Measurements from ENCODE around the gene RAG1.
"Not testable (repeated sequence)": the region's sequence is repeated elsewhere in the genome, so short reads cannot be mapped to it uniquely, and the experiment has no call there.

Gene RAG1
- 0.13 to 4.2 (median 1.1) reads per million in 17 experiments for total RNA-seq

DNA sequence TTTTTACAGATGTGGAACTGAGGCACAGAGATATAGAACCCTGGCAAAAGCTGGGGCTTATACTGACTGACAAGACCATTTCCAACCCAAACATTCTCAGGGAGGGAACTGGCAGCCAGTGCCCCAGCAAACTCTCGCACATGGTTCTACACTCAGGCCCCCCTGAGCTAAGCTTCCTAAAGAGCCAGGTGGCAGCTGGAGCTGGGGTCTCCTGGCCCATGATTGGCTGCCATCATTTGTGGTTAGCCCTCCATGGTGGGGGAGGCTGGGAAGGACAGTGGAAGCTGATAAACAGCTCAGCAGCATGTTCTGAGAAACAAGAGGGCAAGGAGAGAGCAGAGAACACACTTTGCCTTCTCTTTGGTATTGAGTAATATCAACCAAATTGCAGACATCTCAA is at the start of gene RAG1:
Gene RAG1, plus strand, starts transcription at position 314 of the 400 bp plus-strand sequence. CDS start 5,298 bp downstream, outside the sequence.
- DNase-seq = no peak

DNA sequence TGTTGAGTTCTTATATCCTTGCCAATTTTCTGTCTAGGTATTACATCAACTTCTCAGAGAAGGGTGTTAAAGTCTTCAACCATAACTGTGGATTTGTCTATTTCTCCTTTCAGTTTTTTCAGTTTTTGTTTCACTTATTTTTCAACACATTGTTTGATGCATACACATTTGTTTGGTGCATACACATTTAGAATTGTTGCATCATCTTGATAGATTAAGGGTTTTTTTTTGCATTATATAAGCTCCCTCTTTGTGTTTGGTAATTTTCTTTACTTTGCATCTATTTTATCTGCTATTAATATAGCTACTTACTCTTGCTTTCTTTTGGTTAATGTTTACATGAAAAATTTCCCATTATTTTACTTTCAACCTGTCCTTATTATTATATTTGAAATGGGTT is 37.0 kb upstream of the RAG1 start:
- no peak for DNase-seq

DNA sequence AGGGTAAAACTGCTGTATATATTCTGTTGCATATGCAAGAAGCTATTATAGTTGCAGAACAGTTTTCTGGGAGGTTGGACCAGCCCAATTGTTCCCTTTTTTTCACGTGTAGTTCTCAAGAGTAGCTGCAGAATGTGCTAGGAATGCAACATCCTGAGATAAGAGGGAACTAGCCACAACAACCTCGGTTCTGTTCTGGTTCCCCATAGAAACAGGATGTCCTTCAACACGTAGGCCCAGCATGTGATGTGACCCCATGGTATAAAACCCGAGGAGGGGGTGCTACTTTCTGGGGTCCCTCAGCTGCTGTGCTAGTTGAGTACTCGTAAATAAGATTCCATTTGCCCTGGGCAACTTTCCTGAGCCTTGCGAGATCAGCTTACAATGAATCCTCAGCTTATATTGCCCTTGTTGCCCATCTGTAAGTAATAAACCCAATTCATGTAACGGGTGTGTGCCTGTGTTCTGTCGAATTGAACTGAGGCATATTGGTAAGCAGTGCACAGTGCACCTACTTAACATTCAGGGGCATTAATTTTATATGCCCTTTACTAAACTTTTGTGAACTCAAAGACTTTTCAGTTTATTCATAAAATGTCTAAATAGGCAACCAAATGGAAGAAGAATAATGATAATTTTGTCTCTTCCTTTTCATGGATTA is 34.7 kb upstream of the RAG1 start:
- DNase-seq = peak; percentile 63 to 84 (median 79)

DNA sequence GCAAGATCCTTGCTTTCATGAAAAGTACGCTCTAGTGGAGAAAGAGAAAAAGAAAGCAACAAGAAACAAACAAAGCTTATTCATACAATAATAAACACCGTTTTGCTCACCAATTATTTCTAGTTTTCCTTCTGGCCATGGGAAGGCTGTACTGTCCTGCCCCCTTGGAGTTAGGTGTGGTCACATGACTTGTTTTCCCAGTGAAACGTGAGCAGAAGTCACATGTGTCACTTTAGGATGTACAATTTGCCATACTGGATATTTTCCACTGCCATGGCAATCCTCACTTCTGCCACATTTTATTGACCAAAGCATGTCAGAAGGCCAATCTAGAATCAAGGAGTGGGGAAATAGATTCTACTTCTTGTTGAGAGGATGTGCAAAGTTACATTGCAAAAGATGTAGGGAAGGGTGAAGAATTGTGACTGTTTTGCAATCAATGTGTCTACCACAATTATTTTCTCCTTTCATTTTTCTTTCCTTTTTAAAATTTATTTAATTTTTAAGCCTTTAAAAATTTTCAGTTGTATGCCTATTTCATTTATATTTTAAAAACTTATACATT is 33.4 kb upstream of the RAG1 start:
- DNase-seq = peak; percentile 5 to 35 (median 20)

DNA sequence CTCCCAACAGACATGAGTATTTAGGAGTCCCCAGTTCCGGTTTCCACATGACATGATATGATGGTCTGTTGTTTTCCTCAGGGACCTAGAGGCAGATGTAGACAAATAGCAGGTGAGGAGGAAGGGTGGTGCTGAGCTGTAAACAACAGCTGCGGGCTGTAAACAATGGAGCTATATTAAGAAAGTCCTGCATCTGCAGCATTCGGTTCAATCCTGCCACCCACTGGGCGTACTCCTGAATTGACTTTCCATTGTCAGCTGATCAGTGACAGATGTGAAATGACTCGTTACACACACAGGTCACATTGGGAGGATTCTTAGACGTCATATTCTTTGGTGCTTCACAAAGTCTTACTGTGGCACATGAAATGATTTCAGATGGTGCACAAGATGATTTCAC is 26.8 kb upstream of the RAG1 start:
- peak; percentile 76 to 83 (median 79) for DNase-seq

DNA sequence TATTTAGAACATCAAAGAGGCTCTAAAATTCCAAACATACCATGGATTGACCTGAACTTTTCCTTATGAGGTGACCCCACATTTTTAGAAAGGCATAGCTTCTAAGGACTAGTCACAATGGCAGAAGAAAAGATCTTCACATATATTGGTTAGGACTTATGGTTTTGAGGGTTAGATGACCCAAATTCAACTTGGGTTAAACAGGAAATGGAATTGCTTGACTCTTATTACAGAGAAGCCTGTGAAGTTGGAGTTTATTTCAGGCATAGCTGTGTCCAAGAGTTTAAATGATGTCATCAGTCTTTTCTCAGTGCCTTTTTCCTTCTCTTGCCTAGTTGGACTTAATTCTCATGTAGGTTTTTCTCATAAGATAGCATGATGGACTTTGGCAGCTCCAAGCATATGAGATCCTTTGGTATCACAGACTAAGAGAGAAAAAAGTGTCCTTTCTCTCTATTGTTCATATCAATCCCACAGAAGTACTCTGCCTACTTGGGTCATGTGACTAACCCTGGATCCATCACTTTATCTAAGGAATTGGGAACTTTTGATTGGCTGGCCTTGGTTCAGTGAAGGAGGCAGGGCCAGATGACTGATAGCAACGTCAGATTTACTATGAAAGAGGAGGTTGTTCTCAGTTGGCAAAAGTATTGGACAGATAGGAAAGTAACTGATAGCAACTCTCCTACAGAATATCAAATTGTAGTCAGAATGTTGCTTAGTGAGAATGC is 17.3 kb upstream of the RAG1 start:
- DNase-seq = no peak

DNA sequence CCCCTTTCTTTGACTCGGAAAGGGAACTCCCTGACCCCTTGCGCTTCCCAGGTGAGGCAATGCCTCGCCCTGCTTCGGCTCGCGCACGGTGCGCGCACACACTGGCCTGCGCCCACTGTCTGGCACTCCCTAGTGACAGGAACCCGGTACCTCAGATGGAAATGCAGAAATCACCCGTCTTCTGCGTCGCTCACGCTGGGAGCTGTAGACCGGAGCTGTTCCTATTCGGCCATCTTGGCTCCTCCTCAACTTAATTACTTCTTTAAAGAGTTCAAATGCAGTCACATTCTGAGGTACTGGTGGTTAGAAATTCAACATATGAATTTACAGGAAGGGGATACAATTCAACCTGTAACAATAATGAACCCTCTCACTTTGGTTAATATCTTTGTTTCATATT is 10.4 kb upstream of the RAG1 start:
- DNase-seq = not testable (repeated sequence)

DNA sequence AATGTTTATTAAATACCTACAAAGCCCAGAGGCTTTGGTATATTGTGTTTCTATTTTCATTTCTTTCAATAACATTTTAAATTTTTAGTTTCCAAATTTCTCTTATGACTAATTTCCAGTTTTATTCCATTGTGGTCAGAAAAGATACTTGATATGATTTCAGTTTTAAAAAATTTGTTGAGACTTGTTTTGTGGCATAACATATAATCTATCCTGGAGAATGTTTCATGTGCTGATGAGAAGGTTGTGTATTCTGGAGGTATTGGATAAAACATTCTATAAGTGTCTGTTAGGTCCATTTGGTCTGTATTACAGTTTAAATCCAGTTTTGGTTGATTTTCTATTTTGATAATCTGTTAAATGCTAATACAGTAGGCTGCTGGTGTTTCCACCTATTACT is 9.8 kb upstream of the RAG1 start:
- DNase-seq = no peak

DNA sequence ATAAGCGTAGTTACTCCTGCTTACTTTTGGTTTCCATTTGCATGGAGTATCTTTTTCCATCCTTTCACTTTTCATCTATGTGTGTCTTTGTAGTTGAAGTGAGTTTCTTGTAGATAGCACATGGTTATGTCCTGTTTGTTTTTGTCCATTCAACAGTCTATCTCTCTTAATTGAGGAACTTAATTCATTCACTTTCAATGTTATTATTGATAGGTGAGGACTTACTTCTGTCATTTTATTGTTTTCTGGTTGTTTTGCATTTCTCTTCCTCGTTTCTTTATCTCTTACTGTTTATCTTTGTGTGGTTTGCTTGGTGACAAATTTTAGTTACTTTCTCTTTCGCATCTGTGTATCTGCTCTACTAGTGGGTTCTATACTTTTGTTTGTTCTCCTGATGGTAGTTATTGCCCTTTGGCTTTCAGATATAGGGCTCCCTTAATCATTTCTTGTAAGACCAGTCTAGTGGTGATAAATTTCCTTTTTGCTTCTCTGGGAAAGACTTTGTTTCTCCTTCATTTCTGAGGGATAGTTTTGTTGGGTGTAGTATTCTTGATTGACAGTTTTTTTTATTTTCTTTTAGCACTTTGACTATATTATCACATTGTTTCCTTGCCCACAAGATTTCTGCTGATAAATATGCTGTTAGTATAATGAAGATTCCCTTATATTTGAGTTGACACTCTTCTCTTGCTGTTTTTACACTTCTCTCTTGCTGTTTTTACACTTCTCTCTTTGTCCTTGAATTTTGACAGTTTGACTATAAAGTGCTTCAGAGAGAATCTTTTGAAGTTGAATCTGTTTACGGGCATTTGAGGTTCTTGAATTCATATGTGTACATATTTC is 9.0 kb upstream of the RAG1 start:
- no peak for DNase-seq

DNA sequence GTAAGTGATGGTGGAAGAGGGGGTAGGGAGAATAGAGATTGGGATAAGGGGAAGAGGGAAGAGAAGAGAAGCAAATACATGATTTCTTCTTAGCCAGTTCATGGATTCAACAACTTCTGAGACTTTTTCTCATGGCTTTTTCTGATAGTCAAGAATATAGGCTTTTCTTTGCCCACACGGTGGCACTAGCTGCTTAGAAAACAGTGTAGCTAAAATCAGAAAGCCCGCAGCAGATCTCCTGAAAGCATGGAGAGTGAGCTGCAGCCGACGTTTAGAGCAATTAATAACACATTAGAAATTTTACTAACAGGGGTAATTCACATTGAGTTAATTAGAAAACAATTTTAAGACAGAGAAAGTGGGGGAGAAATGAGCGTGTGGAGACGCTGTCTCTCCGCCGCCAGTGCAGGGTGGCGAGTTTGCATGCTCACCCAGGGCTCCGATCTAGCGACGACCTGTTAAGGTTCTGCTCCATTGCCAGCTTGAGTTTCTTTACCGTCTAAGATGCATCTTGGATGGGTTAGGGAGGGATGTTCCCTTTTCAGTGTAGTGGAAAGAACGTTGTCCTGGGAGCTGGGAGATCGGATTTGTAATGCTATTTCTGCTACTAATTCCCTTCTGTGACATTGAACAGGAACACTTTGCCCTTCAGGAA is 3.3 kb upstream of the RAG1 start:
- DNase-seq = peak; percentile 65 to 78 (median 72)

DNA sequence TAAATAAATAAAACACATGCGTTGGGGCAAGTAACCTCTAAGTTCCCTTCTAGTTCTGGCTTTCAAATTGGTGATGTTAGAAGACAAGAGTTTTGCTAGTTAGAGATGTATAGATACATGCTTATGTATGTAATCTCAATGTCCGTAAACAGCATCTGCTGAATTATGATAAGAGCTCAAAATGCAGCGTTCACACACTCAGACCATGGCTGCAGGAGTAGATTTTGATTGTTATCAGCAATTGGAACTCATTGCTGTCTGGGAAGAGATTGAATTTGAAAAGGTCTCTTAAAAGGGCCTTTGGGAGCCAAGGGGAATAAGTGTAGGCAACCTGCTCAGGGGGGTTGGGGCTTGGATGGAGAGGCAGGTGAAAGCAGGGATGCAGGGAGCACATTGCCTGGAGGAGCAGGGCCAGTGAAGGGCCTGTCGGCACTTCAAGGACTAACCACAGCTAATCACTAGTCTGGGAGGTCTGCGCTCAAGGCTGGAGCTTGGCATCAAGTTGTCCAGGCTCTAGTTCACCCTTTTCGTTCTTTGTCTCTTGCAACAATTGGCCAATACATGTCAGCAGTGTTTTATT is 2.7 kb upstream of the RAG1 start:
- no peak for DNase-seq

DNA sequence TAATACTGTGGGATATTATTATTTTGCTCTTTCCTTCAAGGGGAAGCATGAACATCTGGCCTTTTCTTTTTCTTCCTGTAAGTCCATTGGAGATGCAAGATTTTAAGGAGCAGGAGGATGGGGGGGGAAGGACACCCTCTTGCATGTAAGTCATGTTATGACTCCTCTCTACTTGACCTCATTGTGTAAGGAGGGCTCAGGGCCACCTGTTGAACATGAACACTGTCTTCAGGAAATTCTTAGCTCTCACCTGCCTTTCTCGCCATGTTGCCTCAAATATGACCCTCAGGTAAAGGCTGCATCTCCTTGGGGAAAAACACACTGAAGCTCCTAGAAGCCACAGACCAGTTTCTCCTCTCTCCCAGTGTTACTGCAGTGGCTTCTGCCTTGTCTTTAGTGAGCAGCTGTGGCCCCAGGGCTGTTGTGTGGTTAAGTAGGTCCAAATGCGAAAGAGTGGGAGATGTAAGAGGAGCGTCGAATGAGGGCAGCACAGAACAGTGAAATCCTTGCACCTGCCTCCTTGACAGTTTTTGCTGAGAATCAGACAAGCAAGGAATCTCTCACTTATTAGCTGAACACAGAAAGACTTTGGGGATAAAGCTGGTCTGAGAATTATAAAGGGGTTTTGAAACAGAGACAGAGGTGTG is 1.3 kb upstream of the RAG1 start:
- DNase-seq = no peak

DNA sequence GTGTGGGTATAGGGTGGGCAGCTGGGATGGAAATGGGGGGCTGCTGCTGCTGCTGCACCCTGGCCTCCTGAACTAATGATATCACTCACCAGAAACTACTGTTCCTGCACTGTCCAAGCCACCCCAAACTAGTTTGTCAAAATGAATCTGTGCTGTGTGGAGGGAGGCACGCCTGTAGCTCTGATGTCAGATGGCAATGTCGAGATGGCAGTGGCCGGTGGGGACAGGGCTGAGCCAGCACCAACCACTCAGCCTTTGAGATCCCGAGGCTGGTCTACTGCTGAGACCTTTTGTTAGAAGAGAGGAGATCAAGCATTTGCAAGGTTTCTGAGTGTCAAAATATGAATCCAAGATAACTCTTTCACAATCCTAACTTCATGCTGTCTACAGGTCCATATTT is 1.3 kb downstream of the RAG1 start:
- no peak for DNase-seq

DNA sequence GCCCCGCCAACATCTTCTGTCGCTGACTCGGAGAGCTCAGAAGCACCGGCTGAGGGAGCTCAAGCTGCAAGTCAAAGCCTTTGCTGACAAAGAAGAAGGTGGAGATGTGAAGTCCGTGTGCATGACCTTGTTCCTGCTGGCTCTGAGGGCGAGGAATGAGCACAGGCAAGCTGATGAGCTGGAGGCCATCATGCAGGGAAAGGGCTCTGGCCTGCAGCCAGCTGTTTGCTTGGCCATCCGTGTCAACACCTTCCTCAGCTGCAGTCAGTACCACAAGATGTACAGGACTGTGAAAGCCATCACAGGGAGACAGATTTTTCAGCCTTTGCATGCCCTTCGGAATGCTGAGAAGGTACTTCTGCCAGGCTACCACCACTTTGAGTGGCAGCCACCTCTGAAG is 6.7 kb downstream of the RAG1 start:
- DNase-seq = no peak

DNA sequence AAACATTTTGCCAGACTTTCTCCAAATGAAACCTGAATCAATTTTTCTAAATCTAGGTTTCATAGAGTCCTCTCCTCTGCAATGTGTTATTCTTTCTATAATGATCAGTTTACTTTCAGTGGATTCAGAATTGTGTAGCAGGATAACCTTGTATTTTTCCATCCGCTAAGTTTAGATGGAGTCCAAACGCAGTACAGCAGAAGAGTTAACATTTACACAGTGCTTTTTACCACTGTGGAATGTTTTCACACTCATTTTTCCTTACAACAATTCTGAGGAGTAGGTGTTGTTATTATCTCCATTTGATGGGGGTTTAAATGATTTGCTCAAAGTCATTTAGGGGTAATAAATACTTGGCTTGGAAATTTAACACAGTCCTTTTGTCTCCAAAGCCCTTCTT is 9.6 kb downstream of the RAG1 start:
- DNase-seq = no peak

DNA sequence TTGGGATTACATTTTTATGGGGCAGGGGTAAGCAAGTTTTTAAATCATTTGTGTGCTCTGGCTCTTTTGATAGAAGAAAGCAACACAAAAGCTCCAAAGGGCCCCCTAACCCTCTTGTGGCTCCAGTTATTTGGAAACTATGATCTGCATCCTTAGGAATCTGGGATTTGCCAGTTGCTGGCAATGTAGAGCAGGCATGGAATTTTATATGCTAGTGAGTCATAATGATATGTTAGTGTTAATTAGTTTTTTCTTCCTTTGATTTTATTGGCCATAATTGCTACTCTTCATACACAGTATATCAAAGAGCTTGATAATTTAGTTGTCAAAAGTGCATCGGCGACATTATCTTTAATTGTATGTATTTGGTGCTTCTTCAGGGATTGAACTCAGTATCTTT is 10.1 kb downstream of the RAG1 start:
- no peak for DNase-seq

DNA sequence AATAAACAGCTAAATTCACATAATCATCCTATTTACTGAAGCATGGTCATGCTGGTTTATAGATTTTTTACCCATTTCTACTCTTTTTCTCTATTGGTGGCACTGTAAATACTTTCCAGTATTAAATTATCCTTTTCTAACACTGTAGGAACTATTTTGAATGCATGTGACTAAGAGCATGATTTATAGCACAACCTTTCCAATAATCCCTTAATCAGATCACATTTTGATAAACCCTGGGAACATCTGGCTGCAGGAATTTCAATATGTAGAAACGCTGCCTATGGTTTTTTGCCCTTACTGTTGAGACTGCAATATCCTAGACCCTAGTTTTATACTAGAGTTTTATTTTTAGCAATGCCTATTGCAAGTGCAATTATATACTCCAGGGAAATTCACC is 10.7 kb downstream of the RAG1 start:
- DNase-seq = no peak

DNA sequence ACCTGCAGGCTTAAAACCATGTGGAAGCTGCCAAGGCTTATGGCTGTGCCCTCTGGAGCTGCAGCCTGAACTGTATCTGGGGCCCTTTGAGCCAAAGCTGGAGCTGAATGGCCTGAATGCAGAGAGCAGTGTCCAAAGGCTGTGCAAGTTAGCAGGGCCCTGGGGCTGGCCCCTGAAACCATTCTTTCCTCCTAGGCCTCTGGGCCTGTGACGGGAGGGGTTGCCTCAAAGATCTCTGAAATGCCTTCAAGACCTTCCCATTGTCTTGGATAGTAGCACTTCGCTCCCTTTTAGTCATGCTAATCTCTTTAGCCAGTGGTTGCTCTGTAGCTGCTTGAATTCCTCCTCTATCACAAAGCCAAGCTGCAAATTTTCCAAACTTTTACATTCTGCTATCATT is 13.7 kb downstream of the RAG1 start:
- DNase-seq = no peak

DNA sequence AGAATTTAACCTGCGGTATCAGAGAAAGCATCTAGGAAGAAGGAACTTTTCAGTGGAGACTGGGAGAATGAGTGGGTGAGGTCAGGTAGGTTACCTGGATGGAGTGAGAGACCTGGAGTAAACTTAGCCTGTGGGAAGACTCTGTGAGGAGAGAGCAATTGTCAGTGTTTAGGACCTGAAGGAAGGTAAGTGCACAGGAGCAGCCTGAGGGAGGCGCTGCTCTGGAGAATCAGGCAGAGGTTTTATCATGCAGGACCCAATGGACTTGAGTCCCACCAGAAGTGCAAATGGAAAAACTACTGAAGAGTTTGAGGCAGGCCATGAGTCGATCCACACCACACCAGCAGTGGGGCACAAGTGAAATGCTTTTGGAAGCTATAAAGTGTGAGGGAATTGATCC is 15.9 kb downstream of the RAG1 start:
- no peak for DNase-seq

DNA sequence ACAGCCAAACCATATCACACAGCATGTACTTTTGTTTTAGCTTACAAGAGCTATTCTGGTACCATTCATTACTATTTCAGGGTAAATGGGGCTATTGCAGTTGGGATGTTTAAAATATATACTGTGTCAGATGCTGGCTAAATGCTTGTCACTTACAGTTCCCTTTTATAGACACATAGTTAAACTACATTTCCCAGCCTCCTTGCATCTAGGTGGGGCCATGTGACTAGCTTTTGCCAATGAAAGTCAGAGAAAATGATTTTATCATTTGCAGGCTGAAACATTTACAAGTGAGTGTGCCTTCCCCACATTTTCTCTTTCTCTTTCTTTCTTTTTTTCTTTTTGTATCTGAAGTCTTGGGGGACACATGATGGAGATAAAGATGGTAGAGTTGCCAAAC is 18.7 kb downstream of the RAG1 start:
- DNase-seq = peak; percentile 5 to 60 (median 48)

DNA sequence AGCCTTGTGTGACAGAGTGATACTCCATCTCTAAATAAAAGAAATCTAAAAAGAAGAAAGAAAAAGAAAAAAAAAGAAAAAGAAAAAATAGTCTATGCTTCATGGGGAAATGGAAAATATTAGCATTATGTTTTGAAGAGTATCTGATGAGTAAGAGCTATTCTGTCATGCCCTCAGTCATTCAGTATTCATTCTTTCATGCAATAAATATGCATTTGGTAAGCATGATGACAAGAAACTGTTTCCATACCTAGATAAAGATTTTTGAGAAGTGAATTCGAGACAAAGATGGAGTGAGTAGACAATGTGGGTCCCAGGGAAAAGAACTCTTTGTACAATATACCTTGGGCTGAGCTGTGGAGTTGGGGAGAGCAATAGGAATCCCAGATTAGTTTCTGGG is 20.3 kb downstream of the RAG1 start:
- no peak for DNase-seq

DNA sequence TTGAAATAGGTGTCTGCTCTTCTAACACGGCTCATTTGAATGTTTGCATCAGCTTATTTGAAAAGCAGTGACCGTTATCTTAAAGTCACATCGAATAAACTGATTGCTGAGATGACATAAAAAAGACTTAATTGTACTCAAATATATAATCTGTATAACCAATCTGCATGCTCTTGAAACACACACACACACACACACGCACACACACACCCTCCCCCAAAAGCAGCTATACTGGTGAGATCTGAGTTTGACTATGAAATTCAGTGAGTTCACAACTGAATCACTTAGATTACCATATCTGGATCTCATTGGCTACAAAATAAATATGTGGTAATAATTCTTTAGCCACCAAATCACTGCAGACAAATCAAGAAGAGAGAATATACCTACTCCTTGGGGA is 22.7 kb downstream of the RAG1 start:
- DNase-seq = no peak
